HT-29 (cell line): ENCODE data around the gene CCL19. TPM values are rescaled to one million over a fixed set of nuclear protein-coding genes. Genes with fewer than 3 reads are reported as not detected.

ENCODE experiments used
- DNase-seq: peaks from one replicate; pipeline ENCODE4 v3.0.0-alpha.2; 2015; ENCODE audit warnings: low spot score
- total RNA-seq: library from RNA; depleted of rRNA; stranded (reverse); fragments of >200 nt; shearing (Covaris generic); gene quantifications from 2 replicates; pipeline ENCODE4 v1.2.3, GENCODE V29; 2014

Gene CCL19
- total RNA-seq, 1 experiment from 2014 or later: not detected

- DNase-seq: no peak
Observed at GRCh38 chr9:34694811-34695210, 3.7 kb upstream of the CCL19 start.

- no peak for DNase-seq
Observed at GRCh38 chr9:34693560-34693959, 2.5 kb upstream of the CCL19 start.

- no peak for DNase-seq
Observed at GRCh38 chr9:34691936-34692315, 850 bp upstream of the CCL19 start.

- no peak for DNase-seq
Observed at GRCh38 chr9:34689512-34689911, 1.6 kb downstream of the CCL19 start.

- DNase-seq: no peak
Observed at GRCh38 chr9:34689116-34689470, 2.0 kb downstream of the CCL19 start.

- no peak for DNase-seq
Observed at GRCh38 chr9:34688329-34689115, 2.6 kb downstream of the CCL19 start.

- no peak for DNase-seq
Observed at GRCh38 chr9:34687276-34688030, 3.6 kb downstream of the CCL19 start.

GRCh38 chr9:34686732-34687131, 4.3 kb downstream of the CCL19 start:
- DNase-seq: no peak

- DNase-seq: no peak
Observed at GRCh38 chr9:34686231-34686630, 4.8 kb downstream of the CCL19 start.

GRCh38 chr9:34685591-34685990, 5.5 kb downstream of the CCL19 start:
- no peak for DNase-seq

- no peak for DNase-seq
Observed at GRCh38 chr9:34684816-34685215, 6.3 kb downstream of the CCL19 start.

- DNase-seq: no peak
Observed at GRCh38 chr9:34684145-34684544, 6.9 kb downstream of the CCL19 start.

- DNase-seq: no peak
Observed at GRCh38 chr9:34675869-34676268, 15.2 kb downstream of the CCL19 start.

- DNase-seq: peak; percentile 87
Observed at GRCh38 chr9:34675048-34675714, 15.9 kb downstream of the CCL19 start.

GRCh38 chr9:34674440-34674839, 16.6 kb downstream of the CCL19 start:
- no peak for DNase-seq

- no peak for DNase-seq
Observed at GRCh38 chr9:34671307-34671706, 19.8 kb downstream of the CCL19 start.

GRCh38 chr9:34669809-34670562, 21.1 kb downstream of the CCL19 start:
- no peak for DNase-seq

- peak; percentile 91 for DNase-seq
Observed at GRCh38 chr9:34665381-34666250, 25.5 kb downstream of the CCL19 start.

GRCh38 chr9:34665067-34665380, 26.1 kb downstream of the CCL19 start:
- DNase-seq: no peak

- DNase-seq: peak; percentile 89
Observed at GRCh38 chr9:34664281-34665066, 26.6 kb downstream of the CCL19 start.
